Hematopoietic multipotent progenitor cell treated with erythropoietin and hydrocortisone succinate and interleukin-3 and kit ligand, for 17 days (in vitro differentiated cells): ENCODE data around the gene ADAMTSL3.

Experiments used
- DNase-seq: peaks from one replicate; pipeline ENCODE4 v3.0.0-alpha.2; 2015; ENCODE audit warnings: low spot score

ADAMTSL3 gene

DNA sequence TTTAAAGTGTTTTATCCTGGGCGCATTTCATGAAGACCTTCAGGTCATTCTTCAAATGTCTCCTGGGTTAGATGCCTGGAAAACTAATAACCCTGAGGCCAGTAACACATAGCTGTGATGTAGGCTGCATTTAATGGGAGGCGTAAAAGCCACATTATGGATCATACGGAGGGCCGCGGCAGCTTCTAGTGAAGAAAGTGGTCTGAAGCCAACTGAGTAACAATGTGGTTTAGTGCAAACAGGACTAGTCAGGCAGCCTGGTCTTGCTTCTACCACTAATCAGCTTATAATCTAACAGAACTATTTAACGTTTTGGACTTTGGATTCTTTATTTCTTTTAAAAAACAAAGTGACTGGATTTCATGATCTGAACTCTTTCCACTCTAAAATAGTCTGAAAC lies 54.4 kb downstream of the ADAMTSL3 start:
- DNase-seq: no peak

GRCh38 chr15:83709241-83709640 lies 55.3 kb downstream of the ADAMTSL3 start:
- DNase-seq: no peak

DNA sequence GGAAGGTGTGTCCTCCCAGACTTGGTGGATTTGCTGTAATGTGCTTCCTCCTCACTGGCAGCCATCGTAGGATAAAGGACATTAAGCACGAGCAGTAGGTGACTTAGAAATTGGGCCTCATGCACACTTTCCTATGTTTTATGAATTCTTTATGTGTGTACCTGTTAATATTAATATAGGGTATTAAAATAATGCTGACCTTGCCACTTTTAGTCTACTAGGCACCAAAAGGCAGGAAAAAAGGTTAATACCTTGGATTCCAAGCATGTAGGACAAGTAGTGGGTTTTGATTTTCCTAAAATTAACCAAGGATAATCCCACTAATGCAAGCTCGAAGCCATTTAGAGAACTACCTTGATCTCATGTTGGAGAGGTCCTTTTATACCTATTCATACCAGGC lies 55.9 kb downstream of the ADAMTSL3 start:
- DNase-seq: no peak

DNA sequence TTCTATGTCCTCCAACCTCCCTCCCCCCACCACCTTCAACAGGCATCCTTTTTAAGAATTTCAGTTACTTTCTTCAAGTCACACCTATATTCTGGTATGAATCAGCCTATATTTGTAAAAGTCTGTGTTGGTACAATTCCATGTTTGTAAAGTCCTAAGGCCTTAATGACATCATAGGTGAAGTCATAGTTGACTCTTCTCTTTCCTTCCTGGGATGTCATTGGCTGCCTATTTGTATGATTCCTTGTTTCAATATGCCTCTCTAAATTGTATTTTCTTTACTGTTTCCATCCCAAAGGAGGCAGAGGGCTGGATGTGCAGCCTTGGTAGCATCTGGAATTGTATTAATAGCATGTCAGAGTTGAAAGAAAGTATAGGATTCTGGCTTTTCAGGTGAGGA lies 56.5 kb downstream of the ADAMTSL3 start:
- DNase-seq: no peak

DNA sequence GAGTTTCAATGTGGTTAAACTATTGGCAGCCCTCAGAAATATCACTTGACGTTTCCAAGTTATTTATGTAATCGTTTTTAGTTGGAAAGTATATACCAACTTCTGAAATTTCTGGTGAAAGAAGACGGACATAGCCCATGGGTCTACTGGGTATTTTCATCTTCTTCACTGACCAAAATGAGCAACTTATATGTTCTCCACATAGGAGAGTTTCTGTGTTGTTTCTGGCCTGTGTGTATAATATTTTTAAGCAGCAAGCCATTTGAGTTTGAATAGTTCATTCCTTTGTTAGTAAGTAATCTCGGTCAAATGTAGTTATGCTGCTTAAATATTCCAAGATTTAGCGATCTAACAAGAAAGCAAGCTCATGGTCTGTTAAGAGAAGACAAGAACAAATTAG lies 57.3 kb downstream of the ADAMTSL3 start:
- DNase-seq: no peak

GRCh38 chr15:83713242-83713641 lies 59.3 kb downstream of the ADAMTSL3 start:
- DNase-seq: no peak

- DNase-seq: no peak
These were observed 61.2 kb downstream of the ADAMTSL3 start for GRCh38 chr15:83714939-83715628.

- no peak for DNase-seq
These were observed 62.7 kb downstream of the ADAMTSL3 start for GRCh38 chr15:83716605-83717004.

- no peak for DNase-seq
These were observed 63.1 kb downstream of the ADAMTSL3 start for GRCh38 chr15:83717010-83717409.

- no peak for DNase-seq
These were observed 66.5 kb downstream of the ADAMTSL3 start for GRCh38 chr15:83720468-83720867.

- no peak for DNase-seq
These were observed 67.1 kb downstream of the ADAMTSL3 start for GRCh38 chr15:83721031-83721430.

DNA sequence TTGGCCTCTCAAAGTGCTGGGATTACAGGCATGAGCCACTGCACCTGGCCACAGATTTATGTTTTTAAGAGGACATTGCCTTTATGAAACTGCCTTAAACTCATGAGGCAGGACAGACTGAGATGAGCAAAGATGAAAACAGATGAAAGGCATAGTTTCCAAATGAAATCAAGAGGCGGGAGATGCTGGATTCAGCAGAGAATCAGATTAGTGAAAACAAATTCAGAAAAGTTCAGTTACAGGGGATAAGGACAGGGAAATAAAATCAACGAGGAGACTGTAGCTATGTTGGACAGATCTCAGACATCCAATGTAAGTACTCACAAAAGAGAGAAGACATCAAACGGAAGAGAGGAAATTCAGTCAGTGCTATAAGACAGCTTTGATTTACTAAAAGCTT lies 68.1 kb downstream of the ADAMTSL3 start:
- DNase-seq: no peak

DNA sequence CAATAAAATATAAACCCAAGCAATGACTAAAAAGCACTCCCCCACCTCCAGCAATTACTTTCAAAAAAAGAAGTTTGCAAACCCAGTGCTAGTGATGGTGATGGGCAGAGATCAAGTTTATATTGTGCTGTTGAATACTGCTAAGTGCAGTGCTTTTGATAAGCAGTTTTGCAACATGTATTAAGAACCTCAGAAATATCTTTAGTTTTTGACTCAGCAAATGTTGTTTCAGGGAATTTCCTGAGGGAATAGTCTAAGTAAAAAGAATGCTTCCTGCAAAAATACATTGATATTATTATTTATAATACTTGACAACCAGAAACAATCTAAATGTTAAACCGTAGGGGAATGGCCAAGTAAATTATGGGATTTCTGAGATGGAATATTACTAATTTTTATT lies 69.3 kb downstream of the ADAMTSL3 start:
- no peak for DNase-seq

GRCh38 chr15:83732196-83732595 lies 78.3 kb downstream of the ADAMTSL3 start:
- DNase-seq: no peak

GRCh38 chr15:83732770-83733169 lies 78.8 kb downstream of the ADAMTSL3 start:
- no peak for DNase-seq

DNA sequence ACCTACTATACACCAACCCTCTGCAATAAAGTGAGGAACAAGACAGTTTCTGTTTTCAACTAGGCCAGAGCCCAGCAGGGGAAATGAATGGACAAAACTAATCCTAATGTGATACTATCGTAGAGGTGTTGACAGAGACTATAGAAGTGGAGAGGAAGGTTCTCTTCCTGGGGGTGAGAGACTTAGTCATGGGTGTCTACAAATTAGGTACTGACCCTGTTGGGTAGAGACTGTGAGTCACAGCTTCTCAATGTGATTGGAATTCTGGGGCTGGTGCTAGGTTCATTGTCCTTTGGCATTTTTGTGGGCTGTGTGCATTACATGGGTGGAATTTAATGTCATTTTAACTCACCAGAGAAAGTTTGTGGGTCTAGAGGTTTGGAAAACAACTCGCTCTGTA lies 79.3 kb downstream of the ADAMTSL3 start:
- no peak for DNase-seq

DNA sequence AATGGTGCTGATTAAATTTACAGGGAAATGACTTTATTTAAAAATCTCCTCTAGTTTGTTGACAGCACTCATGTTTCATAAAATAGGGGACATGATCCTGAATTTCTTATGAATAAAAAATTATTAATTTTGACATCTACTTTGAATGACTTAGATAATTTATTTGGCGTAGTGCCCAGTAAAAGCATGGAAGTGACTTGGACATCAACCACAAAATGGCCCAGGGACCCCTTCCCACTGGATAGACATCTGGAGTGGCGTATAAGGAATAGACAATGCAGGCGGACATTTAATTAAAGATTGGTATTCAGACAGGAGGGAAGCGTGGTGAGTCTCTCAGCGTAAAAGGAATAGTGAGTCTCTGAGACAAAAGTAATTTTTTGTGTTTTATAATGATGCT lies 79.8 kb downstream of the ADAMTSL3 start:
- DNase-seq: no peak

DNA sequence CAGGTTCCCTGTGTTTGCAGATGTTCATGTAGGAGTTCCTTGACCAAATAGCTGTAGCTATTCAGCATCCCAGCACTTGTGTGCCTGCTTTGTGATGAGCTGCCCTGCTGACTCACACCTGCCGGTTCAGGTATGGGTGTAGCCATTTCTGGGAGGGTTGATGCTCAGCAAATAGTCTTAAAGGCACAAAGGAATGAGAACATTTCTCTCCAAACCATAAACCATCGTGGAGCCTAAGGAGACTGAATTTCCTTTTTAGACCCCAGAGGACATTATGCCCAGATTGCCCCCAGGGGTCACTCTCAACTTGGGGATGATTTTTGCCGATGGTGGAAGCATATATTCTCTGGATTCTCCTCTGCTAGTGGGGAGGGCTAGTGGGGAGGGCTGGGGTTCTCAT lies 80.6 kb downstream of the ADAMTSL3 start:
- no peak for DNase-seq

DNA sequence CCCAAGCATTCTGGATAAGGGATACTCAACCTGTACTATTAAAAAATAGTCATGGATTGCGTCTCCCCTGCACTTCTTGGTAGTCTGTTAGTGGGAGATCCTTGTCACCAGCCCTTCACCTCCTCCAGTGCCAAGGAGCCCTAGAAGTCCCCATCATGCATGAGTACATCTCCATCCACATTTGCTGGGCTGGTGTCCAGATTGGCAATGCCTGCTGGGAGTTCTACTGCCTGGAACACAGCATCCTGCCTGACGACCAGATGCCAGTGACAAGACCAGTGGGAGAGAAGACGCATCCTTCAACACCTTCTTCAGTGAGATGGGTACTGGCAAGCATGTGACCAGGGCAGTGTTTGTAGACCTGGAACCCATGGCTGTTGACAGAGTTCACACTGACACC lies 85.7 kb downstream of the ADAMTSL3 start:
- DNase-seq: no peak

GRCh38 chr15:83745771-83746170 lies 91.8 kb downstream of the ADAMTSL3 start:
- no peak for DNase-seq

DNA sequence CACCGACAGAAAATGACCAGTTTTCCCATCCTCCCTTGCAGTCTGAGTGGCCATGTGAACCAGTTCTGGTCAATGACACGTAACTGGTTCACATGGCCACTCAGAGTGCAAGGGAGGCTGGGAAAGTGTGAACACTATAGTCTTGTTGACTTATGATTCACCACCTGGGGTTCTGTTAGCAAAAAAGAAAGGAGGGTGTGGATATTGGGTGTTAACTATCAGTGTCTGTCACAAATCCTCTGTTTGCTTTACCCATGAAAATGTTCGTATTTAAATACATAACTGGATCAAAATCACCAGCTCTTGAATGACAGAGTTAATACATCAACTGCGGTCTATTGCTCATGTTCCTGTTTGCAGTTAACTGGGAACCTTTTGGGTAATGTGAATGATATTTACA lies 92.3 kb downstream of the ADAMTSL3 start:
- no peak for DNase-seq

GRCh38 chr15:83747050-83747717 lies 93.3 kb downstream of the ADAMTSL3 start:
- no peak for DNase-seq

DNA sequence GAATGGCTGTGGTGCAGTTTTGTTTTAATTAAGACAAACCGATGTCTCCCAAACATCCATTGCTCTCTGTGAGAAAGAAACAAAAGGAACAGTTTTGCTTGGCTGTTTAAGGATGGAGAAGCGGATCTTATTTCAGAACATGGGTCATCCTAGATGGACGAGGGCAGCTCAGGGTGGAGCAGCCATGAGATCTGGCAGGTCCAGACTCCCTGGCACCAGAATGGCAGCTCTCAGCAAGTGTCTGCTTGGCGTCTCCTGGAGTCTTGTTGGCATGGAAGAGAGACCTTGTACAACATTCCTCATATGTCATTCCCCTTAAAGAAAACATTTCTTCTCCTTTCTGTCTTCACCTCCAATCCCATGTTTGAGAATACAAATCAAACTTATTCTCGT lies 93.8 kb downstream of the ADAMTSL3 start:
- DNase-seq: no peak

DNA sequence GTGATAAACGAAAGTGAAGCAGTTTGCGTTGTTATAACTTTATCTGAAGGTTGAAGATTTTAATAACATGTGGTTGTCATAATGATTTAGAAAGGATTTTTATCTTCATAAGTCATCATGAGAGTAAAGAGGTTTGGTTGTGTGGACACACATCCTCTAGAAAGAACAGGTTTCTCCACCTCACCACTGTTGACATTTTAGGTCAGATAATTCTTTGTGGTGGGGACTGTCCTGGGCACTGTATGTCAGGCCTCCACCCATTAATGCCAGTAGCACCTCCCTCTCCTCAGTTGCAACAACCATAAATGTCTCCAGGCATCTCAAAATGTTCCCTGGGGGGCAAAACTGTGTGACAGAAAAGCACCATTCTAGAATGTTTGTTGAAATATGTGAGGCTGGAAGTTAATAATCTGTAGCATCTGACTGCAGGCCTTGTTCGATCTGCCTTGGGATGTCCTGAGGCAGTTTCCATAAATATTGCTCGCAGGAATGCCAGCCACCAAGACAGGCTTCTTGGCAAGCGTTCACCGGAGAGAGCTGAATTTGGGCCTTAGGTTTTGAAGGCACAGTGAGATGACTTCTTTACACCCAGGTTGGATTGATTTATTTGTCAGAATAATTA lies 100.1 kb downstream of the ADAMTSL3 start:
- no peak for DNase-seq
